Activated T-helper 2 cell treated with anti-CD3 and anti-CD28 coated beads, Interferon-gamma antibody, Interleukin-2, Interleukin-4, amounts not matched to agents 10 μg/mL and 5 μg/mL and 100 μg/mL, durations not matched to agents 14 hours and 24 hours and 36 hours (primary cell): ENCODE results near the gene METTL23. TPM values are rescaled to one million over a fixed set of nuclear protein-coding genes. Genes with fewer than 3 reads are reported as not detected.
A peak's percentile ranks its signal among the peaks of the same experiment; 100 is the strongest.
"Not testable (repeated sequence)": the region's sequence is repeated elsewhere in the genome, so short reads cannot be mapped to it uniquely, and the experiment has no call there.

Source experiments
- DNase-seq: peaks from one replicate; pipeline ENCODE4 v3.0.0; 2021; ENCODE audit warnings: low spot score
- H3K27ac Mint-ChIP-seq: one replicate; pipeline ENCODE4 v1.8.0; 2021; ENCODE audit warnings: mixed read lengths
- H3K27me3 Mint-ChIP-seq: one replicate; pipeline ENCODE4 v1.8.0; 2021; ENCODE audit warnings: low read depth, mixed read lengths
- H3K36me3 Mint-ChIP-seq: one replicate; pipeline ENCODE4 v1.8.0; 2021; ENCODE audit warnings: low read depth, mixed read lengths
- H3K4me1 Mint-ChIP-seq: one replicate; pipeline ENCODE4 v1.8.0; 2021; ENCODE audit warnings: low read depth, mixed read lengths
- H3K4me3 Mint-ChIP-seq: one replicate; pipeline ENCODE4 v1.8.0; 2021; ENCODE audit warnings: low read depth, mild to moderate bottlenecking, moderate library complexity, mixed read lengths
- H3K9me3 Mint-ChIP-seq: one replicate; pipeline ENCODE4 v1.8.0; 2021; ENCODE audit warnings: mixed read lengths
- intact Hi-C: fragments of 100-400 bp; cut with micrococcal nuclease; formaldehyde crosslinking; loops from one replicate; pipeline ENCODE4 v1.15.1; 2023
- total RNA-seq: library from RNA; stranded (reverse); gene quantifications from 2 replicates; pipeline ENCODE4 v1.2.3, GENCODE V29; 2022

METTL23 gene
- total RNA-seq, 1 donor from 2014 or later = 32.1 TPM

- intact Hi-C loops = no loop called here
- no peak for DNase-seq
- no peak overlapping the region for H3K4me3 Mint-ChIP-seq
- H3K27ac Mint-ChIP-seq = no peak overlapping the region
- H3K9me3 Mint-ChIP-seq = no peaks in the 10 kb centered on the region
- H3K4me1 Mint-ChIP-seq = peaks cover 21% of the 10 kb centered on the region
- H3K36me3 Mint-ChIP-seq = peaks cover 81% of the 10 kb centered on the region
- H3K27me3 Mint-ChIP-seq = no peaks in the 10 kb centered on the region
Observed at GRCh38 chr17:76723812-76724211, 2.8 kb upstream of the METTL23 start.

GRCh38 chr17:76725580-76726230 is 934 bp upstream of the METTL23 start:
- Mint-ChIP-seq H3K27ac (peak overlapping the region; percentile 92), H3K4me1 (peaks cover 26% of the 10 kb centered on the region), H3K4me3 (peak overlapping the region; percentile 91), H3K36me3 (peaks cover 78% of the 10 kb centered on the region), H3K9me3 (no peaks in the 10 kb centered on the region), H3K27me3 (no peaks in the 10 kb centered on the region)
- intact Hi-C loops = loop anchor here (1.0 to 5.0 kb wide), 5 partner anchors 10 to 948 kb away; partner anchors contain the start of genes MXRA7 and SRSF2
- peak; percentile 65 for DNase-seq

GRCh38 chr17:76726231-76726775 is 336 bp upstream of the METTL23 start, which contains the start of gene JMJD6:
Gene JMJD6, minus strand, starts transcription at chr17:76726606. Its CDS starts 131 bp downstream, at chr17:76726475.
- H3K36me3 Mint-ChIP-seq = peaks cover 73% of the 10 kb centered on the region
- DNase-seq = peak; percentile 96
- peaks cover 27% of the 10 kb centered on the region for H3K4me1 Mint-ChIP-seq
- intact Hi-C loops = loop anchor here (1.0 to 5.0 kb wide), 5 partner anchors 11 to 949 kb away; partner anchors contain the start of genes MXRA7 and SRSF2
- H3K9me3 Mint-ChIP-seq = no peaks in the 10 kb centered on the region
- H3K27ac Mint-ChIP-seq = peak within 1 kb of the TSS; percentile 93
- no peaks in the 10 kb centered on the region for H3K27me3 Mint-ChIP-seq
- peak within 1 kb of the TSS; percentile 91 for H3K4me3 Mint-ChIP-seq

- Mint-ChIP-seq H3K4me3 (peak overlapping the region; percentile 91), H3K4me1 (peaks cover 28% of the 10 kb centered on the region), H3K27ac (peak overlapping the region; percentile 93), H3K36me3 (peaks cover 73% of the 10 kb centered on the region), H3K27me3 (no peaks in the 10 kb centered on the region), H3K9me3 (no peaks in the 10 kb centered on the region)
- DNase-seq = no peak
- intact Hi-C loops = loop anchor here (2.0 to 5.0 kb wide), 2 partner anchors 17 to 951 kb away; partner anchors contain the start of gene MXRA7
Observed at GRCh38 chr17:76727745-76728456, 1.3 kb downstream of the METTL23 start.

GRCh38 chr17:76731800-76732733 is 5.4 kb downstream of the METTL23 start:
- H3K27ac Mint-ChIP-seq = peak overlapping the region; percentile 17
- not testable (repeated sequence) for H3K9me3 Mint-ChIP-seq, DNase-seq, H3K27me3 Mint-ChIP-seq
- peaks cover 79% of the 10 kb centered on the region for H3K36me3 Mint-ChIP-seq
- H3K4me3 Mint-ChIP-seq = peak overlapping the region; percentile 97
- peaks cover 35% of the 10 kb centered on the region for H3K4me1 Mint-ChIP-seq
- intact Hi-C loops = loop anchor here (10.0 kb wide), 2 partner anchors 723 to 1393 kb away; partner anchors contain the start of gene TMC6

- intact Hi-C loops = loop anchor here (10.0 kb wide), 2 partner anchors 722 to 1392 kb away; partner anchors contain the start of gene TMC6
- no peak for DNase-seq
- Mint-ChIP-seq H3K27ac (peak overlapping the region; percentile 35), H3K36me3 (peaks cover 74% of the 10 kb centered on the region), H3K4me3 (peak overlapping the region; percentile 97), H3K4me1 (peaks cover 29% of the 10 kb centered on the region), H3K9me3 (no peaks in the 10 kb centered on the region), H3K27me3 (no peaks in the 10 kb centered on the region)
Observed at GRCh38 chr17:76732734-76733617, 6.3 kb downstream of the METTL23 start.

- Mint-ChIP-seq H3K9me3 (no peaks in the 10 kb centered on the region), H3K4me3 (peak overlapping the region; percentile 97), H3K27ac (peak overlapping the region; percentile 35), H3K27me3 (no peaks in the 10 kb centered on the region), H3K4me1 (peaks cover 32% of the 10 kb centered on the region), H3K36me3 (peaks cover 72% of the 10 kb centered on the region)
- DNase-seq = no peak
- intact Hi-C loops = loop anchor here (10.0 kb wide), 2 partner anchors 721 to 1391 kb away; partner anchors contain the start of gene TMC6
Observed at GRCh38 chr17:76733618-76733957, 6.9 kb downstream of the METTL23 start.

- peak overlapping the region; percentile 88 for H3K27ac Mint-ChIP-seq
- H3K9me3 Mint-ChIP-seq = no peaks in the 10 kb centered on the region
- H3K27me3 Mint-ChIP-seq = no peaks in the 10 kb centered on the region
- intact Hi-C loops = loop anchor here (10.0 kb wide), 2 partner anchors 721 to 1391 kb away; partner anchors contain the start of gene TMC6
- DNase-seq = no peak
- H3K36me3 Mint-ChIP-seq = peaks cover 70% of the 10 kb centered on the region
- peaks cover 38% of the 10 kb centered on the region for H3K4me1 Mint-ChIP-seq
- peak overlapping the region; percentile 97 for H3K4me3 Mint-ChIP-seq
Observed at GRCh38 chr17:76734080-76734840, 7.6 kb downstream of the METTL23 start.

GRCh38 chr17:76735006-76735405 is 8.4 kb downstream of the METTL23 start:
- peak overlapping the region; percentile 97 for H3K4me3 Mint-ChIP-seq
- DNase-seq = no peak
- no peaks in the 10 kb centered on the region for H3K9me3 Mint-ChIP-seq
- intact Hi-C loops = loop anchor here (5.0 to 10.0 kb wide), 3 partner anchors 352 to 1390 kb away; partner anchors contain the start of gene TMC6
- H3K36me3 Mint-ChIP-seq = peaks cover 63% of the 10 kb centered on the region
- peaks cover 37% of the 10 kb centered on the region for H3K4me1 Mint-ChIP-seq
- no peaks in the 10 kb centered on the region for H3K27me3 Mint-ChIP-seq
- peak overlapping the region; percentile 88 for H3K27ac Mint-ChIP-seq

GRCh38 chr17:76735586-76736348 is 9.1 kb downstream of the METTL23 start:
- Mint-ChIP-seq H3K4me3 (peak overlapping the region; percentile 97), H3K9me3 (no peaks in the 10 kb centered on the region), H3K27me3 (no peaks in the 10 kb centered on the region), H3K36me3 (peaks cover 56% of the 10 kb centered on the region), H3K27ac (peak overlapping the region; percentile 90), H3K4me1 (peaks cover 37% of the 10 kb centered on the region)
- intact Hi-C loops = loop anchor here (2.0 to 10.0 kb wide), 4 partner anchors 352 to 1389 kb away; partner anchors contain the start of genes SEC14L1 and TMC6
- DNase-seq = no peak
